K562 (cell line): ENCODE data around the gene TANK. TPM values are rescaled to one million over a fixed set of nuclear protein-coding genes. Genes with fewer than 3 reads are reported as not detected.

Source experiments
- CBX3 ChIP-seq, 2 experiments: IDR thresholded peaks; 1 replicate in 1 of 2; 2 replicates in 1 of 2; pipeline ENCODE4 v1.6.1; 2012; ENCODE audit warnings: inconsistent platforms in 2 of 2, low read length in 2 of 2, borderline replicate concordance in 1 of 2, control low read depth in 1 of 2
- HNRNPL ChIP-seq: fragments of 200-400 bp; formaldehyde crosslinking; IDR thresholded peaks from 2 replicates; pipeline ENCODE4 v1.6.1; 2017; ENCODE audit warnings: low read depth, mild to moderate bottlenecking, low read length
- LCOR ChIP-seq: sonication (generic); formaldehyde crosslinking; IDR thresholded peaks from 2 replicates; pipeline ENCODE4 v1.8.0; 2022; ENCODE audit warnings: mild to moderate bottlenecking, missing genetic modification reagents
- MECOM ChIP-seq: fragments of 250-450 bp; sonication (Bioruptor Pico); IDR thresholded peaks from 2 replicates; pipeline ENCODE4 v1.8.0; 2022; ENCODE audit warnings: inconsistent platforms
- MLX ChIP-seq, 2 experiments: fragments of 450-650 bp in 1 of 2; sonication (generic) in 1 of 2; formaldehyde crosslinking; conservative IDR thresholded peaks; 2 replicates each; pipeline versions ENCODE4 v1.4.0 to v1.8.1; 2020 to 2022; ENCODE audit warnings: mild to moderate bottlenecking in 1 of 2, missing genetic modification reagents in 1 of 2
- RAD21 ChIP-seq, 2 experiments: fragments of 250-450 bp in 1 of 2; fragments of 450-650 bp in 1 of 2; sonication (Bioruptor Pico) in 1 of 2; formaldehyde crosslinking in 1 of 2; IDR thresholded peaks in 1 of 2; conservative IDR thresholded peaks in 1 of 2; 2 replicates each; pipeline versions ENCODE4 v1.4.0 to v1.8.0; 2020 to 2022; ENCODE audit warnings: mild to moderate bottlenecking in 2 of 2, moderate library complexity in 1 of 2
- REST ChIP-seq, 2 experiments: fragments of 450-650 bp; formaldehyde crosslinking in 1 of 2; IDR thresholded peaks; 2 replicates each; pipeline versions ENCODE4 v1.4.0 to v1.6.1; 2014 to 2020; ENCODE audit warnings: mild to moderate bottlenecking in 2 of 2, borderline replicate concordance in 1 of 2, low read depth in 1 of 2
- SETDB1 ChIP-seq: IDR thresholded peaks from one replicate; pipeline ENCODE4 v1.6.1; 2012; ENCODE audit warnings: low read length, control low read depth, inconsistent platforms
- SMC3 ChIP-seq: conservative IDR thresholded peaks from 2 replicates; pipeline ENCODE4 v1.6.1; 2011; ENCODE audit warnings: low read depth, low read length, improper control_type of control experiment; ENCODE audit not compliant: insufficient read depth
- SP2 ChIP-seq: IDR thresholded peaks from 2 replicates; pipeline ENCODE4 v1.6.1; 2011; ENCODE audit warnings: mild to moderate bottlenecking, low read depth, low read length, moderate library complexity; ENCODE audit not compliant: poor library complexity, severe bottlenecking; ENCODE audit errors: extremely low read depth
- TRIM24 ChIP-seq, 2 experiments: fragments of 450-650 bp; IDR thresholded peaks; 2 replicates each; pipeline ENCODE4 v1.6.1; 2016
- TRIM28 ChIP-seq: fragments of 450-650 bp; IDR thresholded peaks from 2 replicates; pipeline ENCODE4 v1.6.1; 2017
- ZBTB49 ChIP-seq: sonication (generic); formaldehyde crosslinking; IDR thresholded peaks from 2 replicates; pipeline ENCODE4 v1.8.0; 2022; ENCODE audit warnings: missing genetic modification reagents, mild to moderate bottlenecking, borderline replicate concordance
- ZEB2 ChIP-seq: fragments of 450-650 bp; IDR thresholded peaks from 2 replicates; pipeline ENCODE4 v1.6.1; 2016
- ZNF175 ChIP-seq: fragments of 200-800 bp; sonication (Bioruptor generic); IDR thresholded peaks from 2 replicates; pipeline ENCODE4 v1.6.1; 2016; ENCODE audit warnings: low read depth, mild to moderate bottlenecking, missing genetic modification characterization, missing compliant biosample characterization
- polyA plus RNA-seq, 8 experiments: library from polyadenylated mRNA; depleted of rRNA in 4 of 8; stranded (reverse) in 5 of 8; unstranded in 3 of 8; fragments of >200 nt; fragmentation: Nextera tagmentation in 2 of 8; fragmentation: Illumina TruSeq in 1 of 8; extraction: Ambion mirVana in 2 of 8; extraction: Trizol in 1 of 8; gene quantifications; 2 replicates each; pipeline versions ENCODE4 v1.2.1 to v1.2.3, GENCODE V29; 2011 to 2014; ENCODE audit warnings: inconsistent platforms in 1 of 8, missing spikeins in 1 of 8
- total RNA-seq, 7 experiments: library from RNA; depleted of rRNA in 6 of 7; stranded (reverse); fragments of >200 nt in 6 of 7; fragmentation: Illumina TruSeq in 2 of 7; extraction: Trizol in 2 of 7; gene quantifications; 2 replicates each; pipeline versions ENCODE4 v1.2.1 to v1.2.3, GENCODE V29; 2011 to 2021; ENCODE audit warnings: low replicate concordance in 1 of 7

Gene TANK
- total and polyA plus RNA-seq, 9 of the 15 experiments (the other 6 are each of a cell fraction or from before 2014, with no cell fraction given) = 43.0 to 91.5 (median 54.4) TPM

- TF ChIP-seq LCOR (CRISPR knock-in tag) = 0 out of 2 replicates have a peak, but pooled peaks have one; percentile 22
- no peak for TF ChIP-seq MECOM (CRISPR knock-in tag)
- peak; percentile 53 to 92 for TF ChIP-seq RAD21 (CRISPR knock-in tag; conservative IDR thresholded peaks at IDR 0.05 in 1 of 2, IDR thresholded peaks at IDR 0.05 in 1 of 2)
- TF ChIP-seq ZNF175 (CRISPR knock-in tag) = no peak
- TF ChIP-seq ZEB2 = peak; percentile 48; the same call in 1 of the 2 replicates
- TF ChIP-seq HNRNPL = no peak
- peak in 1 of 2 experiments; percentile 41; a peak in 1 of 4 replicates for TF ChIP-seq TRIM24 (IDR thresholded peaks at IDR 0.05)
- TF ChIP-seq ZBTB49 (CRISPR knock-in tag) = 0 out of 2 replicates have a peak, but pooled peaks have one; percentile 36
- TF ChIP-seq SMC3 = peak; percentile 30; the same call in 1 of the 2 replicates
- peak in 1 of 2 experiments; percentile 97; a peak in 2 of 3 replicates for TF ChIP-seq CBX3 (IDR thresholded peaks at IDR 0.05; ENCODE audit: borderline replicate concordance in 1 of 2, low read length in 2 of 2)
- peak; percentile 55; the same call in 1 of the 2 replicates for TF ChIP-seq REST (IDR thresholded peaks at IDR 0.05; ENCODE audit: borderline replicate concordance)
- TF ChIP-seq REST (CRISPR knock-in tag; IDR thresholded peaks at IDR 0.05; ENCODE audit: low read depth) = no peak
- peak; percentile 96 for TF ChIP-seq TRIM28
- TF ChIP-seq SP2 = no peak
- no peak for TF ChIP-seq SETDB1
- no peak for TF ChIP-seq MLX (CRISPR knock-in tag; conservative IDR thresholded peaks at IDR 0.05)
These were observed 113.0 kb downstream of the TANK start (continued) for GRCh38 chr2:161273038-161273760.
